WTC11 (cell line): Measurements from ENCODE around the gene SLC45A1.

ENCODE experiments used
- ARID4B ChIP-seq: sonication (generic); formaldehyde crosslinking; IDR thresholded peaks from 2 replicates; pipeline ENCODE4 v1.8.0; 2023; ENCODE audit warnings: missing genetic modification reagents, mild to moderate bottlenecking, borderline replicate concordance
- ATF1 ChIP-seq: sonication (generic); formaldehyde crosslinking; IDR thresholded peaks from 2 replicates; pipeline ENCODE4 v1.8.1; 2023; ENCODE audit warnings: mild to moderate bottlenecking, moderate library complexity, missing genetic modification reagents
- ATF2 ChIP-seq: sonication (generic); formaldehyde crosslinking; IDR thresholded peaks from 2 replicates; pipeline ENCODE4 v1.8.1; 2022; ENCODE audit warnings: low read depth, missing genetic modification reagents, borderline replicate concordance
- FOXJ3 ChIP-seq: sonication (generic); formaldehyde crosslinking; IDR thresholded peaks from 2 replicates; pipeline ENCODE4 v1.9.0; 2021; ENCODE audit warnings: missing genetic modification reagents, mild to moderate bottlenecking, borderline replicate concordance
- KAT7 ChIP-seq: sonication (generic); formaldehyde crosslinking; IDR thresholded peaks from 2 replicates; pipeline ENCODE4 v1.8.1; 2023; ENCODE audit warnings: missing genetic modification reagents, mild to moderate bottlenecking, borderline replicate concordance
- MXD4 ChIP-seq: fragments of 250-450 bp; sonication (Bioruptor Pico); IDR thresholded peaks from 2 replicates; pipeline ENCODE4 v1.8.0; 2021; ENCODE audit warnings: mild to moderate bottlenecking, moderate library complexity, borderline replicate concordance
- USF1 ChIP-seq: sonication (generic); formaldehyde crosslinking; IDR thresholded peaks from 2 replicates; pipeline ENCODE4 v1.8.0; 2022; ENCODE audit warnings: mild to moderate bottlenecking, missing genetic modification reagents
- ZNF671 ChIP-seq: fragments of 250-450 bp; sonication (Bioruptor Pico); IDR thresholded peaks from 2 replicates; pipeline ENCODE4 v1.8.0; 2021; ENCODE audit warnings: mild to moderate bottlenecking
- TF ChIP-seq, protein P1 (sequence below): fragments of 250-450 bp; sonication (Bioruptor Pico); IDR thresholded peaks from 2 replicates; pipeline ENCODE4 v1.9.0; 2021; ENCODE audit warnings: moderate library complexity, mild to moderate bottlenecking, inconsistent platforms, borderline replicate concordance
- TF ChIP-seq, protein P2 (sequence below): fragments of 200-600 bp; IDR thresholded peaks from 2 replicates; pipeline ENCODE4 v1.8.0; 2022; ENCODE audit warnings: antibody characterized with exemption
- TF ChIP-seq, protein P3 (sequence below): sonication (generic); formaldehyde crosslinking; IDR thresholded peaks from 2 replicates; pipeline ENCODE4 v1.8.1; 2023; ENCODE audit warnings: mild to moderate bottlenecking, missing genetic modification reagents, moderate library complexity

GRCh38 chr1:8333246-8333987 lies 15.5 kb downstream of the SLC45A1 start:
- TF ChIP-seq ARID4B (CRISPR knock-in tag) (no peak), ATF2 (CRISPR knock-in tag) (no peak), MXD4 (CRISPR knock-in tag) (no peak), KAT7 (CRISPR knock-in tag) (no peak), ATF1 (CRISPR knock-in tag) (no peak), ZNF671 (CRISPR knock-in tag) (no peak), FOXJ3 (no peak), USF1 (CRISPR knock-in tag) (no peak)
- TF ChIP-seq, protein P1, sequence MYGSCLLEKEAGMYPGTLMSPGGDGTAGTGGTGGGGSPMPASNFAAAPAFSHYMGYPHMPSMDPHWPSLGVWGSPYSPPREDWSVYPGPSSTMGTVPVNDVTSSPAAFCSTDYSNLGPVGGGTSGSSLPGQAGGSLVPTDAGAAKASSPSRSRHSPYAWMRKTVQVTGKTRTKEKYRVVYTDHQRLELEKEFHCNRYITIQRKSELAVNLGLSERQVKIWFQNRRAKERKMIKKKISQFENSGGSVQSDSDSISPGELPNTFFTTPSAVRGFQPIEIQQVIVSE (CRISPR knock-in tag), result no peak
- TF ChIP-seq, protein P2, sequence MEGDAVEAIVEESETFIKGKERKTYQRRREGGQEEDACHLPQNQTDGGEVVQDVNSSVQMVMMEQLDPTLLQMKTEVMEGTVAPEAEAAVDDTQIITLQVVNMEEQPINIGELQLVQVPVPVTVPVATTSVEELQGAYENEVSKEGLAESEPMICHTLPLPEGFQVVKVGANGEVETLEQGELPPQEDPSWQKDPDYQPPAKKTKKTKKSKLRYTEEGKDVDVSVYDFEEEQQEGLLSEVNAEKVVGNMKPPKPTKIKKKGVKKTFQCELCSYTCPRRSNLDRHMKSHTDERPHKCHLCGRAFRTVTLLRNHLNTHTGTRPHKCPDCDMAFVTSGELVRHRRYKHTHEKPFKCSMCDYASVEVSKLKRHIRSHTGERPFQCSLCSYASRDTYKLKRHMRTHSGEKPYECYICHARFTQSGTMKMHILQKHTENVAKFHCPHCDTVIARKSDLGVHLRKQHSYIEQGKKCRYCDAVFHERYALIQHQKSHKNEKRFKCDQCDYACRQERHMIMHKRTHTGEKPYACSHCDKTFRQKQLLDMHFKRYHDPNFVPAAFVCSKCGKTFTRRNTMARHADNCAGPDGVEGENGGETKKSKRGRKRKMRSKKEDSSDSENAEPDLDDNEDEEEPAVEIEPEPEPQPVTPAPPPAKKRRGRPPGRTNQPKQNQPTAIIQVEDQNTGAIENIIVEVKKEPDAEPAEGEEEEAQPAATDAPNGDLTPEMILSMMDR, result no peak
- TF ChIP-seq, protein P3, sequence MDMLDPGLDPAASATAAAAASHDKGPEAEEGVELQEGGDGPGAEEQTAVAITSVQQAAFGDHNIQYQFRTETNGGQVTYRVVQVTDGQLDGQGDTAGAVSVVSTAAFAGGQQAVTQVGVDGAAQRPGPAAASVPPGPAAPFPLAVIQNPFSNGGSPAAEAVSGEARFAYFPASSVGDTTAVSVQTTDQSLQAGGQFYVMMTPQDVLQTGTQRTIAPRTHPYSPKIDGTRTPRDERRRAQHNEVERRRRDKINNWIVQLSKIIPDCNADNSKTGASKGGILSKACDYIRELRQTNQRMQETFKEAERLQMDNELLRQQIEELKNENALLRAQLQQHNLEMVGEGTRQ, result no peak
